ENCODE data around the gene FALEC.

The FALEC gene

GRCh38 chr1:150548324-150548631 is 32.7 kb downstream of the FALEC start:
- DNase-seq: no peak

- DNase-seq: peak; percentile 88
Observed at GRCh38 chr1:150548632-150549495, 33.3 kb downstream of the FALEC start, which contains the start of gene ADAMTSL4. TSS of gene ADAMTSL4 (plus strand) at chr1:150549408. CDS start at chr1:150552289, 2,881 bp downstream.

- DNase-seq: no peak
Observed at GRCh38 chr1:150549496-150550221, 34.1 kb downstream of the FALEC start.

GRCh38 chr1:150550222-150551050 is 34.9 kb downstream of the FALEC start:
- DNase-seq: no peak

GRCh38 chr1:150551051-150551783 is 35.7 kb downstream of the FALEC start:
- DNase-seq: peak; percentile 39

- DNase-seq: no peak
Observed at GRCh38 chr1:150551784-150552127, 36.2 kb downstream of the FALEC start.

GRCh38 chr1:150552128-150552910 is 36.8 kb downstream of the FALEC start:
- DNase-seq: peak; percentile 15

GRCh38 chr1:150552911-150553289 is 37.3 kb downstream of the FALEC start:
- DNase-seq: no peak

GRCh38 chr1:150553392-150554085 is 38.0 kb downstream of the FALEC start:
- DNase-seq: no peak

GRCh38 chr1:150554086-150554452 is 38.5 kb downstream of the FALEC start:
- no peak for DNase-seq

GRCh38 chr1:150555198-150555970 is 39.8 kb downstream of the FALEC start:
- no peak for DNase-seq

GRCh38 chr1:150555971-150556865 is 40.7 kb downstream of the FALEC start:
- no peak for DNase-seq

- DNase-seq: no peak
Observed at GRCh38 chr1:150557065-150557600, 41.6 kb downstream of the FALEC start.

GRCh38 chr1:150557813-150558212 is 42.3 kb downstream of the FALEC start:
- DNase-seq: no peak

- no peak for DNase-seq
Observed at GRCh38 chr1:150558303-150558704, 42.8 kb downstream of the FALEC start.

- DNase-seq: no peak
Observed at GRCh38 chr1:150558761-150559655, 43.5 kb downstream of the FALEC start.

- no peak for DNase-seq
Observed at GRCh38 chr1:150559656-150560010, 44.1 kb downstream of the FALEC start.

GRCh38 chr1:150560011-150560438 is 44.5 kb downstream of the FALEC start:
- DNase-seq: peak; percentile 82

Data from DMS53 (cell line).